HG02588 (cell line): Measurements from ENCODE around the gene TCHHL1.
"Not testable (repeated sequence)": the region's sequence is repeated elsewhere in the genome, so short reads cannot be mapped to it uniquely, and the experiment has no call there.

Experiments
- ATAC-seq: cut with Tn5 transposase; IDR thresholded peaks from one replicate; pipeline ENCODE4 v1.9.1; 2021; ENCODE audit warnings: mild to moderate bottlenecking, moderate library complexity; ENCODE audit not compliant: unreplicated experiment

Gene TCHHL1

GRCh38 chr1:152096931-152097330, 8.1 kb upstream of the TCHHL1 start:
- ATAC-seq, result no peak

- no peak for ATAC-seq
These were observed 2.1 kb downstream of the TCHHL1 start for GRCh38 chr1:152086760-152087159.

GRCh38 chr1:152084853-152085252, 4.0 kb downstream of the TCHHL1 start:
- no peak for ATAC-seq

GRCh38 chr1:152081026-152081425, 7.8 kb downstream of the TCHHL1 start:
- ATAC-seq, result not testable (repeated sequence)

- not testable (repeated sequence) for ATAC-seq
These were observed 8.4 kb downstream of the TCHHL1 start for GRCh38 chr1:152080494-152080893.

GRCh38 chr1:152078831-152079441, 9.9 kb downstream of the TCHHL1 start:
- ATAC-seq, result no peak

GRCh38 chr1:152072311-152072710, 16.6 kb downstream of the TCHHL1 start:
- ATAC-seq, result no peak

GRCh38 chr1:152071123-152071522, 17.7 kb downstream of the TCHHL1 start:
- no peak for ATAC-seq

- no peak for ATAC-seq
These were observed 20.9 kb downstream of the TCHHL1 start for GRCh38 chr1:152067929-152068328.

GRCh38 chr1:152067150-152067549, 21.7 kb downstream of the TCHHL1 start:
- no peak for ATAC-seq

- ATAC-seq, result no peak
These were observed 26.9 kb downstream of the TCHHL1 start for GRCh38 chr1:152061952-152062351.

GRCh38 chr1:152053375-152053774, 35.5 kb downstream of the TCHHL1 start:
- ATAC-seq, result no peak

GRCh38 chr1:152052606-152053005, 36.3 kb downstream of the TCHHL1 start:
- no peak for ATAC-seq

- ATAC-seq, result no peak
These were observed 37.8 kb downstream of the TCHHL1 start for GRCh38 chr1:152050886-152051675.

GRCh38 chr1:152049291-152050083, 39.4 kb downstream of the TCHHL1 start:
- ATAC-seq, result no peak

- ATAC-seq, result peak; percentile 26
These were observed 40.4 kb downstream of the TCHHL1 start for GRCh38 chr1:152048416-152049009.

- peak; percentile 89 for ATAC-seq
These were observed 41.0 kb downstream of the TCHHL1 start for GRCh38 chr1:152047730-152048415.

GRCh38 chr1:152047413-152047729, 41.5 kb downstream of the TCHHL1 start:
- no peak for ATAC-seq

- no peak for ATAC-seq
These were observed 44.5 kb downstream of the TCHHL1 start for GRCh38 chr1:152044386-152044785.

- ATAC-seq, result no peak
These were observed 45.0 kb downstream of the TCHHL1 start for GRCh38 chr1:152043870-152044269.

GRCh38 chr1:152042030-152042429, 46.8 kb downstream of the TCHHL1 start:
- ATAC-seq, result no peak
